Testis (tissue), 2 donors: Measurements from ENCODE around the gene PFKFB4.

ENCODE experiments used
- CTCF ChIP-seq, 3 experiments: fragments of 450-650 bp in 2 of 3; fragments of 200-600 bp in 1 of 3; sonication (generic) in 1 of 3; IDR thresholded peaks; one replicate each; pipeline ENCODE4 v1.5.1; 2016 to 2019; ENCODE audit warnings: antibody characterized with exemption in 3 of 3, mild to moderate bottlenecking in 2 of 3, moderate library complexity in 1 of 3
- POLR2A ChIP-seq: fragments of 450-650 bp; IDR thresholded peaks from one replicate; pipeline ENCODE4 v1.6.1; 2017; ENCODE audit warnings: antibody characterized with exemption, mild to moderate bottlenecking, moderate library complexity

- TF ChIP-seq CTCF (IDR thresholded peaks at IDR 0.05) (no peak), POLR2A (no peak)
Measured at GRCh38 chr3:48567500-48567899, 10.9 kb upstream of the PFKFB4 start.
